HG03442 (cell line): Measurements from ENCODE around the gene GAL.

Experiments
- ATAC-seq: cut with Tn5 transposase; IDR thresholded peaks from one replicate; pipeline ENCODE4 v1.9.1; 2021; ENCODE audit warnings: mild to moderate bottlenecking, moderate library complexity; ENCODE audit not compliant: unreplicated experiment

Gene GAL

GRCh38 chr11:68680541-68681231 is 3.7 kb upstream of the GAL start:
- no peak for ATAC-seq

- no peak for ATAC-seq
These were observed 1.8 kb upstream of the GAL start for GRCh38 chr11:68682531-68682961.

GRCh38 chr11:68683121-68683520 is 1.2 kb upstream of the GAL start:
- no peak for ATAC-seq

- no peak for ATAC-seq
These were observed 584 bp upstream of the GAL start for GRCh38 chr11:68683536-68684384.

- no peak for ATAC-seq
These were observed 1.5 kb downstream of the GAL start for GRCh38 chr11:68685656-68686380.

DNA sequence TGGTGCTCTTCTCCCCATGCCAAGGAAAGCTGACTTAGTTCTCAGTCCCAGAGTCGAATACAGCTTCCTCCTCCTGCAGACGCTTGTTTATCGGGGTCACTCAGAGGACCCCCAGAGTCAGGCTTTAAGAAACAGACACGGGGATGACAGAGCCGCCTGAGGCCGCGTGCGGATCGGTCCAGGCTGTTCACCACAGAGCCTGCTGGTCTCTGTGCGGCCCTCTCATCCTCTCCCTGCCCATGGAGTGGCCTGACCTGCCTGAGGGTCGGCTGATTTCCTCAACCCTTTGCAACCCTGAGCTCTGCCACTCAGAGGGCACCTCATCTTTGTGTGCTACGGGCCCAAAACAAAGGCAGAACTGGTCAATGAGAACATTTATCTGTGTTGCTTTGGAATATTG is 2.1 kb downstream of the GAL start:
- ATAC-seq: no peak

DNA sequence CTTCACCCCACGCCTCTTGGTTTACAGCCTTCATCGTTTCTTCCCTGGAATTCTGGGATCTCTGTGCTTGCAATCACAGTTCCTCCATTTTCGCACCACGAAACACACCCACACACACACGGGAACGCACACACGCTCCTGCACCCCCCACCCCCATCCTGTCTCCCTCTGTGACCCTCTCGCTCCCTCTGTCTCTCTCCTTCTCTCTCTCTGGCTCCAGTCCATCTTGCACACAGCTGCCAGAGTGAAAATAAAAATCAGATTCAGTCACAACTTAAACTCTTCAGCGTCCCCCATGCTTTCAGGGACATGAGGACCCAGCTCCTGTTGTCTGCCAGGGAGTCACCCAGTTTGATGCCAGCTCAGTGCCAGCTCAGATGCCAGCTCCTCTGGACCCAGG is 3.0 kb downstream of the GAL start:
- ATAC-seq: no peak

DNA sequence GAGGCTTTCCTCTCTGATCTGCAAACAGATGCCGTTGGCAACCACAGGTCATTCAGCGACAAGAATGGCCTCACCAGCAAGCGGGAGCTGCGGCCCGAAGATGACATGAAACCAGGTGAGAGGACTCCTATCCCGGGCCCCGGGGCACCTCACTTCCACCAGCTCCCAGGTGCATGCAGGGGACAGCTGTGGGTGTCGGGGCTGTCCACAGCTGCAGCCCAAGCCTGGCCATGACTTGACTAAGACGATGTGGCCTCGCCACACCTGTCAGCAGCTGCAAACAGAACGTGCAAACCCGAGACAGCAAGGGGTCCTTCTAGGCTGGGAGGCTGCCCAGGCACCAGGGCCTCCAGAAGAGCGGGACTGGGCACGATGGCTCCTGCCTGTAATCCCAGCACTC is 3.6 kb downstream of the GAL start:
- ATAC-seq: no peak

DNA sequence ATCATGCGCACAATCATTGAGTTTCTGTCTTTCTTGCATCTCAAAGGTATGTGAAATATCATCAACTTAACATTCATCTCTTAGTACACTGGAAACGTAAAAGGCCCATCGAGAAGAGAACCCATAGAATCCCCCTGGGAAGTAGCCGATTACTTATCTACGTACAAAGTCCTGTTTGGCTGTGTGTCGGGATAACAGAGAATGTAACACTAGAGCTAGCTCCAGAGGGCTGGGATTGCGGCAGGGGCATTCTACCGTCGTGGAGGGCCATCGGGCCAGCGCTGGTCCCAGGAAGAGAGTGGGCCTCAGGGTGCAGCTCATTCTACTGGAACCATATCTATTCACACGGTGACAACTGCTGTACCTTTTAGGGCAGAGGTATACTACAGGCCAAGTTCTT is 4.5 kb downstream of the GAL start:
- ATAC-seq: no peak

- no peak for ATAC-seq
These were observed 5.6 kb downstream of the GAL start for GRCh38 chr11:68689737-68690625.

- no peak for ATAC-seq
These were observed 6.5 kb downstream of the GAL start for GRCh38 chr11:68690671-68691401.

DNA sequence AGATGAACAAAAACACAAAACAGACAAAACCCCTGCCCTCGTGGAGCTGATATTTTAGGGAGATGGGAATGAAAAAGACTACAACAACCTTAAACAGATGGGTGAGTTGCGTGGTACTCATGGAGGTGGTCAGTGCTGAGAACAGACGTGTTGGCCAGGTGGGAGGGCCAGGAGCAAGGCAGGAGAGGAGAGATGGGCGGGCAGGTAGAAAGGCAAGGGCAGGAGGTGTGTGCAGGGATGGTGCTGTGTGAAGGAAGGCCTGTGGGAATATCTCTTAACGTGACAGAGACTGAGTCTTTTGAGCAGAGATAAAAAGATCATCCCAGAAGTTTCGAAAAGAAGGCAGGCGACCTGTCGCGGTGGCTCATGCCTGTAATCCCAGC is 7.0 kb downstream of the GAL start:
- ATAC-seq: no peak

GRCh38 chr11:68692115-68692514 is 7.8 kb downstream of the GAL start:
- ATAC-seq: no peak

DNA sequence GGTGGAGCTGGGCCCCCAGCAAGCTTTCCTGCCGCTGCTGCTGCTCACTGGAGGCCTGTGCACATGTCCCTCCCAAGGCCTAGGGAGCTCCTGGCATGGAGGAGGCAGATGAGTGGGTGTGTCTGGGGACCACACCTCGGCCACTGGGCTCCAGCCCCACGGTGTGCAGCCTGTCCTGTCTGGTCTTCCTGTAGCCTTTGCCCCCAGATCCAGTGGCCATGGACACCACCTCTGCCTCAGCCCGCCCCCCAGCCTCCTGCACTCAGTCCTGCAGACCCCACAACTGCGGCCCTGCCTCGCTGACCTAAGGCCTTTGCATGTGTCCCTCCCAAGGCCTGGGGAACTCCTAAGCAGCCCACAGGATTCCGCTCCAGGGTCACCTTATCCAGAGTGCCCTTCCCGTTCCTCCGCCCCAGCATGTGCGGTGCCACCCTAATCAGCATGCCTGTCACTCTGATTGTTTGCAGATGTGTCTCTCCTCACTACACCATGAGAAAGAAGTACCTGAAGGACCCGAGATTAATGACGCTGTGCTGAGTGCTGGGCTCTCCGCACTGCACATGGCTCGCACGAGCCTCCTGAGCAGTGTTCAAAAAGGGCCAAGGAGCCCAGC is 8.6 kb downstream of the GAL start:
- no peak for ATAC-seq

DNA sequence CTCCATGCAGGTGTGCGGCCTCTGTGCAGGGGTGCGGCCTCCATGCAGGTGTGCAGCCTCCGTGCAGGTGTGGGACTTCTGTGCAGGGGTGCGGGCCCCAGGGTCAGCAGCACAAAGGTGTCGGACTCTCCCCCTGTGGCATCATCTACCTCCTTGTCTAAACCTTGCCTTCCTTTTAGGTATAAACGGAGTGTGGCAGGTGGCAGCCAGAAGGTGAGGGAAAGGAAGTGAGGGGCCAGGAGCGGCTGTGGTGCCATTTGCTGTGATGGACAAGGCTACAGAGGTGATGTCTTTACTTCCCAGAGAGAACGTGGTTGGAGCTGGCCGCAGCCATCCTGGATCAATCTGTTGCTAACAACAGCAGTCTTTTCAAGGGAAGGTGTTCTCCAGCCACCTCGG is 9.1 kb downstream of the GAL start:
- no peak for ATAC-seq

DNA sequence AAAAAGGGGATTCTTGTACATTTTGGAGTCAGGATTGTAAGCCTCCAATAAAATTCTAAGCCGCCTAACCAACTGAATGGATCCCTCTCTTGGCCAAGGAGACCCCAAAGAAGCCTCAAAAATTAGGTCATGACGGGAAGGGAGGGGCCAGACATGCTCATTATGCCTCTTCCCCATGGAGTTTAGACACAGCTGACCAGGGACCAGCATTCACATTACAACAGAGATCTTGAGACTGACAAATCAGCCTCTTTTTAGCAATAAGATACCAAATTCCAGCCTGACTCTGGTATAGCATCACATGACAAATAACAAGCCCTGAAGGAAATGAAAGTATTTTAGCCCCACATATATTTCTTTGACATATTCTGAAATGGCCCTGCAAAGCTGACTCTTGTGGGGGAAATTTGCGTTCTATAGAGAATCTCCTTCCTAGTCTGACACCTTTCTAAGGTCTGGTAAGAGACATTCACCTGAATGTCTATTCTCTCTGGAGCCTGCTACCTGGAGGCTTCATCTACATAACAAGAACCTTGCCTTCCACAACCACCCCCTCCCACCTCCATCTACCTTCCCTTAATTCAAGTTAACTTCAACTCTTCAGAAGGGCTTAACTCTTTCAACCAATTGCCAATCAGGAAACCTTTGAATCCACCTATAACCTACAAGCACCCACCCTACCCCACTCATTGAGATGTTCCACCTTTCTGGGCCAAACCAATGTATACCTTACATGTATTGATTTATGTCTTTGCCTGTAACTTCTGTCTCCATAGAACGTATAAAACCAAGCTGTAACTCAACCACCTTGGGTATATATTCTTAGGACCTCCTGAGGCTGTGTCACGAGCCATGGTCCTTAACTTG is 10.3 kb downstream of the GAL start:
- no peak for ATAC-seq

DNA sequence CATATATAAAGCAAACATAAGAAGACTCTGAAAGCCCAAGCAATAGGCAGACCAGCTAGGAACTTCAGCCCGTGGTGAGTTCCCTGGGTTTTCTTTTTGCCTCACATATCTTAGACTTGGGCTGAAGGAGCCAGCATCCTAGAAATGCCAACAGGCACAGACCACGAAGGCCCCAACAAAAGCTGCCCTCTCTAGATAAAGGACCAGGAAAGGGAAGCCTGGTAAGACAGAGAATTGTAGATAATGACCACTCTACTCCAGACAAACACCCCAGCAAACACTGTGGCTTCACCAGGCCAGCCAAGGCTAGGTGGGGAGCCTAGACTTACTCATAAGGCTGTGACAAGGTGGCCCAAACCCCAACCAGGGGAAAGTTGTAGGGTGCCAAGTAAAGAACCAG is 11.2 kb downstream of the GAL start:
- ATAC-seq: no peak

GRCh38 chr11:68698993-68699392 is 14.6 kb downstream of the GAL start:
- no peak for ATAC-seq

- no peak for ATAC-seq
These were observed 20.5 kb downstream of the GAL start for GRCh38 chr11:68704887-68705286.
